Liver (tissue), 9 donors: ENCODE data around the gene MTA3. TPM values are rescaled to one million over a fixed set of nuclear protein-coding genes. Genes with fewer than 3 reads are reported as not detected.

Experiments used
- DNase-seq: peaks from one replicate; pipeline ENCODE4 v3.0.0-alpha.2; 2017; ENCODE audit warnings: low spot score
- H3K27ac ChIP-seq, 2 donors: one replicate each; pipeline ENCODE4 v1.7.0; 2013; ENCODE audit warnings: inconsistent platforms in 2 of 2, low read length in 2 of 2, control low read depth in 1 of 2, low read depth in 1 of 2, mild to moderate bottlenecking in 1 of 2
- H3K27me3 ChIP-seq, 4 donors: one replicate each; pipeline versions ENCODE4 v1.6.1 to v1.7.0; 2013; ENCODE audit warnings: low read length in 3 of 4, inconsistent platforms in 1 of 4, mild to moderate bottlenecking in 1 of 4, moderate library complexity in 1 of 4; ENCODE audit not compliant: control insufficient read depth in 4 of 4, insufficient read depth in 4 of 4
- H3K36me3 ChIP-seq, 4 donors: one replicate each; pipeline versions ENCODE4 v1.6.1 to v1.7.0; 2013; ENCODE audit warnings: low read length in 3 of 4, mild to moderate bottlenecking in 3 of 4, low read depth in 1 of 4, moderate library complexity in 1 of 4; ENCODE audit not compliant: control insufficient read depth in 4 of 4, insufficient read depth in 3 of 4
- H3K4me1 ChIP-seq, 4 donors: one replicate each; pipeline versions ENCODE4 v1.6.1 to v1.7.0; 2013; ENCODE audit warnings: low read length in 3 of 4, mild to moderate bottlenecking in 3 of 4, moderate library complexity in 1 of 4; ENCODE audit not compliant: control insufficient read depth in 4 of 4, insufficient read depth in 4 of 4
- H3K4me3 ChIP-seq, 3 donors: one replicate each; pipeline versions ENCODE4 v1.6.1 to v1.7.0; 2013; ENCODE audit warnings: low read length in 3 of 3, control low read depth in 1 of 3, low read depth in 1 of 3, mild to moderate bottlenecking in 1 of 3
- H3K9ac ChIP-seq, 2 donors: one replicate each; pipeline ENCODE4 v1.7.0; 2013; ENCODE audit warnings: low read length in 2 of 2, mild to moderate bottlenecking in 2 of 2, moderate library complexity in 2 of 2, control low read depth in 1 of 2, low read depth in 1 of 2
- H3K9me3 ChIP-seq, 4 donors: one replicate each; pipeline versions ENCODE4 v1.6.1 to v1.7.0; 2013; ENCODE audit warnings: low read length in 3 of 4; ENCODE audit not compliant: control insufficient read depth in 4 of 4
- ATF3 ChIP-seq: IDR thresholded peaks from 2 replicates; pipeline ENCODE4 v1.6.1; 2016; ENCODE audit warnings: antibody characterized with exemption
- CTCF ChIP-seq: fragments of 150-350 bp; IDR thresholded peaks from 2 replicates; pipeline ENCODE4 v1.5.1; 2017; ENCODE audit warnings: improper control_type of control experiment, low read depth, low read length; ENCODE audit not compliant: missing input control
- FOXA1 ChIP-seq: IDR thresholded peaks from 2 replicates; pipeline ENCODE4 v1.6.1; 2016; ENCODE audit warnings: antibody characterized with exemption
- FOXA2 ChIP-seq: IDR thresholded peaks from 2 replicates; pipeline ENCODE4 v1.6.1; 2016; ENCODE audit warnings: antibody characterized with exemption
- GABPA ChIP-seq, 2 donors: IDR thresholded peaks in 1 of 2; conservative IDR thresholded peaks in 1 of 2; 2 replicates each; pipeline ENCODE4 v1.6.1; 2016; ENCODE audit warnings: antibody characterized with exemption in 2 of 2, mild to moderate bottlenecking in 1 of 2, moderate library complexity in 1 of 2
- HNF4A ChIP-seq, 2 donors: conservative IDR thresholded peaks; 2 replicates each; pipeline ENCODE4 v1.6.1; 2016; ENCODE audit warnings: antibody characterized with exemption in 2 of 2, mild to moderate bottlenecking in 2 of 2
- HNF4G ChIP-seq: IDR thresholded peaks from 2 replicates; pipeline ENCODE4 v1.6.1; 2016; ENCODE audit warnings: antibody characterized with exemption
- JUND ChIP-seq, 2 donors: IDR thresholded peaks; 2 replicates each; pipeline ENCODE4 v1.6.1; 2016; ENCODE audit warnings: antibody characterized with exemption in 2 of 2
- MAX ChIP-seq: IDR thresholded peaks from 2 replicates; pipeline ENCODE4 v1.6.1; 2016; ENCODE audit warnings: antibody characterized with exemption
- NR2F2 ChIP-seq: IDR thresholded peaks from 2 replicates; pipeline ENCODE4 v1.6.1; 2016; ENCODE audit warnings: antibody characterized with exemption
- RAD21 ChIP-seq, 2 donors: IDR thresholded peaks; 2 replicates each; pipeline ENCODE4 v1.6.1; 2016; ENCODE audit warnings: antibody characterized with exemption in 2 of 2, mild to moderate bottlenecking in 2 of 2
- REST ChIP-seq: IDR thresholded peaks from 2 replicates; pipeline ENCODE4 v1.6.1; 2016; ENCODE audit warnings: antibody characterized with exemption, mild to moderate bottlenecking
- RXRA ChIP-seq, 2 donors: IDR thresholded peaks; 2 replicates each; pipeline ENCODE4 v1.6.1; 2017 to 2018; ENCODE audit warnings: antibody characterized with exemption in 2 of 2, mild to moderate bottlenecking in 1 of 2
- TAF1 ChIP-seq: conservative IDR thresholded peaks from 2 replicates; pipeline ENCODE4 v1.6.1; 2016; ENCODE audit warnings: antibody characterized with exemption, mild to moderate bottlenecking
- YY1 ChIP-seq: IDR thresholded peaks from 2 replicates; pipeline ENCODE4 v1.6.1; 2016; ENCODE audit warnings: antibody characterized with exemption, mild to moderate bottlenecking
- WGBS: extraction: QIAGEN DNeasy Blood & Tissue Kit; methylation state at CpG from one replicate; pipeline ENCODE4 v1.1.7; 2013; 5-methylcytosine and 5-hydroxymethylcytosine counted together
- polyA plus RNA-seq, 2 donors: library from polyadenylated mRNA; stranded (reverse) in 1 of 2; unstranded in 1 of 2; fragments of 200-250 nt in 1 of 2; fragments of >200 nt in 1 of 2; fragmentation: Nextera tagmentation in 1 of 2; extraction: Ambion mirVana in 1 of 2; gene quantifications; one replicate each; pipeline versions ENCODE4 v1.2.1 to v1.2.3, GENCODE V29; 2013 to 2015
- total RNA-seq, 2 donors: library from RNA; depleted of rRNA; stranded (reverse); fragments of >200 nt; gene quantifications; one replicate each; pipeline ENCODE4 v1.2.3, GENCODE V29; 2014
- donor health status: healthy.
- donor health status: healthy.
- donor health status: healthy.
- donor health status: healthy.
- donor health status: healthy.

MTA3 gene
- total and polyA plus RNA-seq, 4 donors, result 5.5 to 10.3 (median 6.8) TPM

- Histone ChIP-seq H3K36me3 (peaks cover 1 to 12% (median 5%) of the 10 kb centered on the region in 4 donors), H3K9ac (no peak overlapping the region), H3K27me3 (no peaks in the 10 kb centered on the region), H3K4me3 (no peak overlapping the region), H3K27ac (no peak overlapping the region), H3K4me1 (peaks cover 0 to 2% (median 0%) of the 10 kb centered on the region in 4 donors), H3K9me3 (no peaks in the 10 kb centered on the region)
- no peak for DNase-seq
- TF ChIP-seq CTCF (no peak), GABPA (IDR thresholded peaks at IDR 0.05 in 1 of 2, conservative IDR thresholded peaks at IDR 0.05 in 1 of 2) (no peak), JUND (IDR thresholded peaks at IDR 0.05) (no peak), REST (no peak), MAX (no peak), ATF3 (no peak), HNF4A (conservative IDR thresholded peaks at IDR 0.05) (no peak), NR2F2 (no peak), HNF4G (no peak), FOXA1 (no peak), TAF1 (no peak), RAD21 (IDR thresholded peaks at IDR 0.05) (no peak), FOXA2 (no peak), YY1 (no peak)
- 74% methylated on average over 8 of the region's 8 CpGs for WGBS
Observed at GRCh38 chr2:42607101-42607637, 38.7 kb downstream of the MTA3 start.

GRCh38 chr2:42613281-42614064 is 45.0 kb downstream of the MTA3 start:
- DNase-seq, result no peak
- Histone ChIP-seq H3K27me3 (no peaks in the 10 kb centered on the region), H3K36me3 (peaks cover 1 to 12% (median 6%) of the 10 kb centered on the region in 4 donors), H3K4me3 (no peak overlapping the region), H3K27ac (no peak overlapping the region), H3K9me3 (no peaks in the 10 kb centered on the region), H3K9ac (no peak overlapping the region), H3K4me1 (no peaks in the 10 kb centered on the region)
- WGBS, result 91% methylated on average over 6 of the region's 6 CpGs
- no peak for TF ChIP-seq NR2F2
- no peak for TF ChIP-seq RAD21 (IDR thresholded peaks at IDR 0.05)
- no peak for TF ChIP-seq REST
- no peak for TF ChIP-seq YY1
- no peak for TF ChIP-seq JUND (IDR thresholded peaks at IDR 0.05)
- no peak for TF ChIP-seq FOXA1
- no peak for TF ChIP-seq HNF4G
- TF ChIP-seq GABPA (IDR thresholded peaks at IDR 0.05 in 1 of 2, conservative IDR thresholded peaks at IDR 0.05 in 1 of 2), result no peak
- TF ChIP-seq RXRA (IDR thresholded peaks at IDR 0.05), result no peak
- no peak for TF ChIP-seq CTCF
- TF ChIP-seq TAF1, result no peak
- TF ChIP-seq ATF3, result no peak
- no peak for TF ChIP-seq MAX
